CD4-positive, alpha-beta T cell treated with Interleukin-6 for 4 hours (primary cell): ENCODE measurements around the gene JAKMIP3.

Experiments used
- DNase-seq: peaks from one replicate; pipeline ENCODE4 v3.0.0-alpha.2; 2020; ENCODE audit warnings: mixed read lengths

Gene JAKMIP3

DNA sequence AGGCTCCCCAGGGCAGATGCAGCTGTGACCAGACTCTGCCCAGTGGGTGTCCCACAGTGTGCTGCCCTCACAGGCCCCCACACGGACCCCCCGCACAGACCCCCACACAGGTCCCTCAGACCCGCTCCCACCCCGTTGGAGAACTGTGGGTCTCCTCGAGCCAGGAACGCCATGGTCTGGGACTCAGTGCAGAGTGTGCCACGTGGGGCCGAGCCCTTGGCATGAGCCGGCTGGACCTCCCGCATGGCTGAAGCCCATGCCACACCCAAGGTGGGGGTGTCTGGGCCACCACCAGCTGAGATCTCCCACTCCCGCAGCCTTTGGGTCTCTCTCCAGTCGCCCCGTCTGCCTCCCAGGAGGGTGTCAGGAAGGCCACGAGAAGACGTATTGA lies 34.3 kb downstream of the JAKMIP3 start:
- DNase-seq = no peak

DNA sequence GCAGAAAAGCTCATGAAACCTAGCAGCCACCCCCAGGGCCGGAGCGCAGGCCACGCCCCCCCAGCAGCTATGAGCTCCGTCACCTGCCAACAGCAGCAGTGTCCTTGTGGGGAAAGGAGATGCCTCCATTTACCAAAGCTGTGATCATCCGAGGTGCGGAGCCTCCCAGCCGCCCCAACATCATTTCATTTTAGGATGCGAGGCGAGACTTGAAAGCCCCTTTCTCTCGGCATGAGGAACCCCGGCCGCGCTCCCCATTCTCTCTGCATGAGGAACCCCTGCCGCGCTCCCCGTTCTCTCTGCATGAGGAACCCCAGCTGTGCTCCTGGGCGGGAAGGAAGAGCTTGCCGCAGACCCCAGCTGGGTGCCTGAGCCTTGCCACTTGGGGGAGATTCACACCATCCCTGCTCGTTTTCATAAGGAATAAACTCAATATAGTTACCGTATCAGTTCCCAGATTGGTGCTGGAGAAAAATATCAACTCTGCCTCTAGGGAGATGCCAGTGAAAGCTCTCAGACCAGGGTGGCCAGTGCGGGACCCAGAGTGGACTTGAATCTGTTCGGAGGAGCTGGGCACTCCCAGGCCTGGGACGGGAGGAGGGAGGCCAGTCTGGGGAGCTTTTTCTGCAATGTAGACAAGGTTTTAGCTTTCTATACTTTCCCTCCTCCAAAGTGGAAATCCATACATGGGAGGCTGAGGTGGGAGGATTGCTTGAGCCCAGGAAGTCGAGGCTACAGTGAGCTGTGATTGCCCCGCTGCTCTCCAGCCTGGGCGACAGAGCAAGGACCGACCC lies 35.0 kb downstream of the JAKMIP3 start:
- DNase-seq = no peak

DNA sequence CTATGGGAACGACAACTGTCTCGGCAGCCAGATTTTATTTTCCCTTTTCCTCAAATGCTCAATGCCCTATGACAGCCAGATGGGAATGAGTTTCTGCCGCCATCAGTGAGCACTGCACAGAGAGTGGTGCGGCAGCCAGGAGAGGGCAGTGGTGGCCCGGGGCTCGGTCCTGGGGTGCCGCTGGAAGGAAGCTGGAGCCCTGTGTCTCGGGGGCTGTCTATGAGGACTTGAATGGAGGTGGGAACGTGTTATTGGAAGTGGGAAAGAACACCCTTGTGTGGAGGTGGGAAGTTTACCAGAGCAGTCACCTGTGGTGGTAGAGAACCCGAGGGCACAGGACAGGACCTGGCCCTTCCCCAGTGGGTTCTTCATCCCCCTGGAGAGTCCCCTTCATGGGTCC lies 35.8 kb downstream of the JAKMIP3 start:
- DNase-seq = no peak

DNA sequence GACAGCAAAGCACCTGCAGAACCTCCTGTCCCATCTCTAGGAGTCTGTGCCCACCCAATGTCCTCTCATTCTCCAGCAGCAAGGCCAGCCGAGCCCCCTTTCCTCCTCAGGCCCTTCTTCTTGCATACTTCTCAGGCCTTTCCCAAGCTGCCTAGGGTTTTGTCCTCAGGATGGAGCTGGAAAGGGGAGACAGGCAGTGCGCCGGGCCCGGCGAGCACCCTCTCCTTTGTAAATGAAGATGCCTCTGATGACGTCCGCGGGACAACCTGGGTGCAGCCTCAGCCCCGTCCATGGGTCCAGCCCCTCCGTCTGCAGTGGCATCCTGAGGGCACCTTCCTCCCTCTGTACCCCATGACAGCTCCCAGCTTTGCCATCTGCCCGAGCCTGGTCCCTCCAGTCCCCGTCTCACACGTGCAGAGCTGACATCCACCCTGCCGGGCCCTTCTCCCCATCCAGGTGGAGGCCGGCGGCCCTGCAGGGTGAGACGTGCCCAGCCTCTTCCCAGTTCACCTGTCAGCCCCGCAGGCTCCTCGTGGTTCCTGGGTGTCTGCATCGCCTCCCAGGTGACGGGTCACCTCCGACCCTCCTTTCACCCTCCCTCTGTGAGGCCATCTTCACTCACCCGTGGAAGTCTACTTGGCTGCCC lies 36.4 kb downstream of the JAKMIP3 start:
- no peak for DNase-seq

DNA sequence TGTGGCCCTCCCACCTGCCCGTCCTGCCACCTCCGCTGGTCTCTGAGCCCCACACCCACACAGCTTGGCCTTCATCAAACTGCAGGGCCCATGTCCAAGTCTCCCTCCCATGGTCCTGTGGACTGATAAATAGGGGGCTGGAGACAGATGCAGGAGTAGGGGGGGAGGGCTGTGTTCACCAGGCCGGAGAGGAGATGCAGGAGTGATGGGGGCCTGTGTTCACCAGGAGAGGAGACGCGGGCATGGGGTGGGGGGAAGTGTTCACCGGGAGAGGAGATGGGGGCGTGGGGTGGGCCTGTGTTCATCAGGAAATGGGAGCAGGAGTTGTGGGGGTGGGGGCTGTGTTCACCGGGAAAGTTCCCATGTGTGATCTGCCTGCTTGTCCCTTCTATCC lies 37.0 kb downstream of the JAKMIP3 start:
- no peak for DNase-seq

DNA sequence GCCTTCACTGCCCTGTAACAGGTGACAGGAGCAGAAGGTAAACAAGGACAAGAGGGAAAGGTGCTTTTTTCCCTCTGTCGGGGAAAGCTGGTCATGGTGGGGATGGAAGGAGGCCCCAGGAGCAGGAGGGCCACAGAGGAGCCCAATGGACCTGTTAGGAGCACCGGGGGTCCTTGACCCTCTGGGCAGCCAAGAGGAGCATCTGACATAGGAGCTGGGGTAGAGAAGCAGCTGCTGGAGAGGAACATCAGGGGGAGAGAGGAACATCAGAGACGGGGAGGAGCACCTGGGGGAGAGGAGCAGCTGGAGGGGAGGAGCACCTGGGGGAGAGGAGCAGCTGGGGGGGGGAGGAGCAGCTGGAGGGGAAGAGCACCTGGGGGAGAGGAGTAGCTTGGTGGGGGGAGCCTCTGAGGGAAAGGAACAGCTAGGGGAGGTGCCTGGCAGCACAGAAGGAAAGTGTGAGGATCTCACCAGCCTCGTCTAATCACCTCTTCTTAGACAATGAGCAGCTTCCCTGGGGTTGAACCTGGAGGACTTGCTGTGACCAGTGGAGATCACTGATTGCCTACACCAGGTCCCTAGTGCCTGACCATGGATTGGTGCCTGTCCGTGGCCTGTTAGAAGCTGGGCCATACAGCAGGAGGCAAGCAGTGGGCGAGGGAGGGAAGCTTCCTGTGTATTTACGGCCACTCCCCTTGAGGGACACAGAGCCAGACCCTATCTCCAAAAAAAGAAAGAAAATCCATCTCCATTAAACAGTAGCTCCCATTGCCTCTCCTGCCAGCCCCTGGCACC lies 37.6 kb downstream of the JAKMIP3 start:
- no peak for DNase-seq

DNA sequence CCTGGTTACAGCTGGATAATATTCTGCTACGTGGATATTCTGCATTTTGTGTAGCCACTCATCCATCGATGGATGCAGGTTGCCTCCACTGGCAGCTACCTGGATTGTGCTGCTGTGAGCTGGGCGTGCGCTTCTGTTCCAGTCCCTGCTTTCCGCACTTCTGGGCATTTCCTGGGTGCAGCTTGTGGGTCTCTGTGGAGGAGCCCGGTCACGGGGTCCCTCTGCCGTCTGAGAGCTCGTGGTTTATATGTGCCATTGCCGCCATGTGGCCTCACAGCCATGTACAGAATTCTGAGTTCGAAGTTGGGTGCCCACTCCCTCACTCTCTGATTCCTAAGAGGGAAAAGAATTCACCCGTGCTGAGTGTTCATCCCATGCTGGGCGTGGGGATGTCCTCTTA lies 38.3 kb downstream of the JAKMIP3 start:
- DNase-seq = no peak

DNA sequence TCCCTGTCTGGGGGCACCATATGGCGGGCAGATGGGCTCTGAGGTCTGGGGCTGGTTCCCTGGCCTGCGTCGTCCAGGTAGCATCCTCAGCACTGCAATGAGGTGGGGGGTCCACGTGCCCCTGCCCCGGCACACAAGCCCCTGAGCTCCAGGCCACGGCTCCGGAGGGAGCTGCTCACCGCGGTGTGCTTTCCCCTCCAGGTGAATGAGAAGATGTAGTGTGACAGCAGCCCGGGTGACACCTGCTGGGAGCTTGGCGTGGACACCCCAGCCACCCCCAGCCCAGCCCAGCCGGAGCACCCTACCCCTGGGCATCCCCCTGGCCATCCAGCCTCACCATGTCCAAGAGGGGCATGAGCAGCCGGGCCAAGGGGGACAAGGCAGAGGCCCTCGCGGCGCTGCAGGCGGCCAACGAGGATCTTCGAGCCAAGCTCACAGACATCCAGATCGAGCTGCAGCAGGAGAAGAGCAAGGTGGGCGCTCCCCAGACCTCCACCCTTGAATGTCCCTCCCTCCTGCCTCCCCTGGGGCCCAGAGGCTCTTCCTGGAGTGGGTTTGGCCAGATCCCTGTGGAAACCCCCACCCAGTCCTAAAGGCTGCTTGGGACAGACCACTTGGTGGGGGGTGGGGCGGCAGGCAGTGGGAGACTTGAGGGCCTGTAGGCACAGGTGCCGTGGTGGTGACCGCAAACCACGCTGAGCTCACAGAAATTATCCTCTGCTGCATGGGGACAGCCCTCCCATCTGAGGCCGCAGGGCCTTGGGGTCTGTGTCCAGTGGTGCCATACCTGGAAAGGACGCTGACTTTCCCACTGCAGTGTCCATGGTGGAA lies 38.9 kb downstream of the JAKMIP3 start:
- DNase-seq = no peak

DNA sequence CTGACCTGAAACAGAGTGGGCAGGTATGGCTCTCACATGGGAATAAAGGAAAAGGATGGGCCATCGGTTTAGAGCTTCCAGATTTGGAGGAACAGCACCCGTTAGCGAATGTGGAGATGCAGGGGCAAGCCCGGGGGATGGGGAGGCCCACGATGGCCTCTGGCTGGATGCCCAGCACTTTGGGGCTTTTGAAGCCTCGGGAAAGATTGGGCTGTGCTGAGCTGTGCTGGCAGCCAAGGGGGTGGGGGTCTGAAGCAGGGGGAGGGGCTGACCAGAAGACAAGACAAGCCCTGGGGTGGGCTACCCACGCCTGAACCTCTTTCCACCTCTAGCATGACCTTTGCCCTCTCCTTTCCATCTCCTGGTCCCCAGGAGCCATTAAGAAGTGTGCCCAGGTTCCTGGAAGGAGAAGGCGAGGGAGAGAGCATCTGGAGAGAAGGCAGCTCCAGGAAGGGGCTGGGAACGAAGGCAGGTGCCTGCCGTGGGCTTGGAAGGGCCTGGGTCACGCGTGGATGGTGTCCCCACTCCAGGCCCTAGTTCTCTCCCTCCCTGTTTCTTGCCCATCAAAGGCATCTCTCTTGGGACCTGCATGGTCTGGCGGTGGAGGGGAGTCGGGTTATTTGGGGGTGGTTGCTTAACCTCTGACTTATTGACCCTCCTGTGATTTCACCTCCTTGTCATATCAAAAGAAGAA lies 39.7 kb downstream of the JAKMIP3 start:
- no peak for DNase-seq

DNA sequence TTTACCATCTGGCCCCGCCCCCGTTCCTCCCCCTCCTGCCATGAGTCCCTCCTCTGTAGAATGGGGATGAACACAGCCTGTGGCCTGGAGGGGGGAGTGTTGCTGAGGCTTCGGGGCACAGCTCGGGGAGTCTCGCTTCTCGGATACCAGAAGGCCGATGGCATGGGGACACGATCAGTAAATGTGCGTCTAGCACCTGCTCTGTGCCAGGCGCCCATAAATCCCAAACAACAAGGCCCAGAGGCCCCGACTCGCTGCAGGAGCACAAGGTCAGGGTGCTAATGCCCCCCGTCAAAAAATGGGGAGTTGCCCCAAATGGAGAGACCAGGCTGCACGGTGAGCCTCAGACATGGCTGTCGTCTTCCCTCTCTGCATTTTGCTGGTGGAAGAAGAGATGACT lies 40.7 kb downstream of the JAKMIP3 start:
- no peak for DNase-seq

DNA sequence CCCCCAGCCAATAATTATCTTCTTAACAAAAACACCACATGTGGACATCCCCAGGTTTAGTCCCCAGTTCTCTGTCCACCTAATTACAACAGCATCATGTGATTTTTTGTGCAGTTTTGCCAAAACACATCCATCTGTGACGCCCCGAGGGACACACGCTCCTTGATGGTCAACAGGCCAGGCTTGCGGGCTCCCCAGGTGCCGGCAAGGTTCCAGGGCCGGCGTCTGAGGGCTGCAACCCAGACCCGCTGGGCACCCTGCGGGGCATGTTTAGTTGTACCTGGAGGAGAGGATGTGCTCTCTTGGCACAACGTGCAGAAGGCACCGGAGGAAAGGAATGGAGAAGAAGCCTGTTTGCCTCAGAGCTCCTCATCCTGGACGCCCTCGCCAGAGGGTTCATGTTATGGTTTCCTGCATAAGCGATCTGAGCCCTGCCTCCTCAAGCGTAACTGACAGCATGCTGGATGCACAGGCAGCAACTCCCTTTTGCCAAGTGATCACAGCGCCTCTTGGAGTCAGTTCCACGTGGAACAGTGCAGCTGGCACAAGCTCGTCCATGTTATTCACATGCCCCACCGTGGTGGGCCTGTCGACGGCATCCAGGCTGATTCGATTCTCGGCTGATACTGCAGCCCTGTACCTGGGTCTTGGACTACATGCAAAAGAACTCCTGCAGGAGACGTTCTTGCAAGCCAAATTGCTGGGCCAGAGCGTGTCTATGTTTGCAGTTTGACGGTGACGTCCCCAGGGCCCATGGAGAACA lies 41.6 kb downstream of the JAKMIP3 start:
- no peak for DNase-seq

DNA sequence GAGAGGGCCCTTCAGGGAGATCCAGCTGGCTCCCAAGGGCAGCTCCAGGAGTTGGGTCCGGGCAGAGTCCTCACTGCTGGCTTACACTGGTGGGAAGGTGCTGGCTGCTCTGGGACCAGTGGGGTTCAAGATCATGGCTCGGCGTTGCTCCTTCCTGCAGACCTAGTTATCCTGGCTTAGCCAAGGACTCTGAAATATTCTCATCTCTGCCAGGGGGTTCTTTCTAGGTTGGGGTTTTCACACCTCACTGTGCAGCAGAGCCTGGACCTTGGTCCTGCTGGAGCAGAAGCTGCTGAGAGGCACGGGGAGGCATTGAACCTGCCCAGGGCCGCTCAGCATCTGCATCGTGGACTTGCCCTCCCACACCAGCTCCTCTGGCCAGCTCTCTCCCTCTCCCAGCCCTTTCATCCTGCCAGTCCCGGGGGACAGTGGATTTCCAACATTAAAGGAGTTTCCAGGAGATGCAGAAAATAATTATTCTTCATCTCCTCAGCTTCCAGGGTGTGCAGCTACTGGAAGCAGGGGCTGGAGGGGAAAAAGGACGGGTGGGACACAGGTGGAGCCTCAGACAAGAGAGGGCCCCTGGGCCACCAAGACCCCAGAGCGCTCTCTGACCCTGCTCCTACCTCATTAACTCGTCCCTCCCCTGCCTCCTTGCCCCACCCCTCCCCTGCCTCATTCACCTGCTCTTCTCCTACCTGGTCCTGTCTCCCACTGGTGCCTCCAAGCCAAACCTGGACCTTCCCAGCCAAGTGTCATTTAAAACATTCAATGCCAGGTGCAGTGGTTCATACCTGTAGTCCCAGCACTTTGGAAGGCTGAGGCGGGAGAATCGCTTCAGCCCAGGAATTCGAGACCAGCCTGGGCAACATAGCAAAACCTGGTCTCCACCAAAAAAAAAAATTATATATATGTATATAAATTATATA lies 42.5 kb downstream of the JAKMIP3 start:
- DNase-seq = no peak

DNA sequence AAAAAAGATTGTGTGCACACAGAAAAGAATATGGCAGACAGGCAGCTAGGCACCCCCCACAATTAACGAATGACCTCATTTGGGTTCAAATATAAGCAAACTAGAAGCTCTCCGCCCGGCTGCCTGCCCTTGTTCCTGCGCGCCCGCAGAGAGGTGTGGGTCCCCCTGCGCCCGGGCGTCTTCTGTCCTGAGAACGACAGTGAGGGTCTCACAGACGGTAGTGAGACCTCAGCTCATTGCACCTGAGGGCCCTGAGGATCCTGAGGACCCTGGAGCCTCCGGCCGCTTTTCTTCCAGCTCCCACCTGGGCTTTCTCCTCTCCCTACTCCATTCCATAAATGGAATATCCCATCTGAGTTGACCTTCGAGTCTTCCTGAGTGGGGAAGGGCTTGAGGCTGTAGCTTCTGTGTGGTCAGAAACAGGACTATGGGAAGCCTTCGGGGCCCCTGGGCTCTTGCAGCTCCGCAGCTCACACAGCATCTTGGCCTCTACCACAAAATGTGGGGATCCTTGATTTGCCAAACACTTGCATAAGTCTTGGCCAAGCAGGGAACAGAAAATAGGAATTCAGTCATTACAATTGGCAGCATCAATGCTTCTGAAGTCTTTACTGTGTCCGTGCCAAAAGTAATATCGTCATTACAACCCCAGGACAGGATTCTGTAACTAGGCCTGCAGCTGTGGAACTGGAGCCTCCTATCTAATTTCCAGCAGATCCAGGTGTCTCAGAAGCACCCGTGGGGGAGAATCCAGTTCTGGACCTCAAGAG lies 43.8 kb downstream of the JAKMIP3 start:
- DNase-seq = no peak

DNA sequence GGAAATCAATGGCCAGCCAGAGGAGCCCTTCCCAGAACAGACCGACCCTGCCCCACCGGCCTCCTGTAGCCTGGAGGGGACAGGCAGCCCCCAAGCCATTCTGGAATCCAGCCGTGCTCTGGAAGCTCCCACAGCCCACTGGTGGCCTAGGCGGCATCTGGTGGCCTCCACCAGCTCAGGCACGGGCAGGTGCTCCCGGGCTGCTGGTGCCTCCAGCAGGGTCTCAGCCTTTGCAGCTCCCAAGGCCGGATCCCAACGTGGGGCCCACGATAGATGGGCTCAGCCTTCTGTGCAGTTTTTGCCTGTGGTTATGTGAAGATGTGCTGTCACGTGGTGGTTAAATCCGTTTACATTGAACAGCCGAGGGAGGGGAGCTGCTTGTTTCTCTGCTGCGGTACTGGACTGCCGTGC lies 44.4 kb downstream of the JAKMIP3 start:
- no peak for DNase-seq

DNA sequence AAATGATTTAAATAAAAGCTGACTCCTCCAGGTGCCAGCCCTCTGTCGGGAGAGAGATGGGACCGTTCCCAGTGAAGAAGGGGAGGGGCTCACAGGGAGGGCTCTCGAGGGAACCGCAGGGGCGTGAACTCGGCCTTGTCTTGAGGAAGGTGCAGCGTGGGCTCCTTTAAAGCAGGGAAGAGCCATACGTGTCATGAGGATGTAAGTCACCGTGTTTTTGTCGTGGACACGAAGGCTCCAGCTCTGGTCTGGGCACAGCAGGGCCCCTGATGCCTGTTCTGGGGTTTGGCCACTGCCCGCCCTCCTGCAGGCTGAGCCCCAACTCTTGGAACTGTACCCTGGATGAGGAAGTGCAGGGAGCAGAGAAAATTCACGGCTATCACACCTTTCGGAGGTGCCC lies 45.0 kb downstream of the JAKMIP3 start:
- DNase-seq = no peak

DNA sequence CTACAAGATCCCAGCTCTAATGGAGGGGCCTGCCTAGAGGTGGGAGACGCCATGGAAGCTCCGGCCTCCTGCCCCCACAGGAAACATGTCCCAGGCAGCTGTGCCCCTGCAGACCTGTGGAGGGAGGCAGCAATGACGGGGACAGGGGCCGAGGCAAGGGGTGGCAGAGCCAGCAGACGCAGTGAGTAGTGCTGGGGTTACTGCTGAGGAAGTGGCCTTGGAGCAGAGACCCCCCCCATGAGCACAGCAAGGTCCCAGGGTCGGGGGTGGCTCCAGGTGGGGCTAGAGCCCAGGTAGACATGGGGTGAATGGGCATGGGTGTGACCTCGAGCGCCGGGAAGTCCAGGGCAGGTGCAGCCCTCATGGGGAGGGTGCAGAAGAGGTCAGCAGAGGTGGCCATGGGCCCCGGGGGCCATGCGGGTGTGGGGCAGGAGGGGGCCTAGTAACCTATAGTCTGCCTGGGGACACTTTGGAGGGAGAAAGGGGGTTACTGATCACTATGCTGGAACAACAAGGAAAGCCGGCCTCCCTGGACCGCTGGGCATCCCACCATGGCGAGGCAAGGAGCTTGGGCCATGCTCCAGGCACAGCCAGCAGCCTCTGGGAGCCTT lies 45.5 kb downstream of the JAKMIP3 start:
- DNase-seq = no peak

DNA sequence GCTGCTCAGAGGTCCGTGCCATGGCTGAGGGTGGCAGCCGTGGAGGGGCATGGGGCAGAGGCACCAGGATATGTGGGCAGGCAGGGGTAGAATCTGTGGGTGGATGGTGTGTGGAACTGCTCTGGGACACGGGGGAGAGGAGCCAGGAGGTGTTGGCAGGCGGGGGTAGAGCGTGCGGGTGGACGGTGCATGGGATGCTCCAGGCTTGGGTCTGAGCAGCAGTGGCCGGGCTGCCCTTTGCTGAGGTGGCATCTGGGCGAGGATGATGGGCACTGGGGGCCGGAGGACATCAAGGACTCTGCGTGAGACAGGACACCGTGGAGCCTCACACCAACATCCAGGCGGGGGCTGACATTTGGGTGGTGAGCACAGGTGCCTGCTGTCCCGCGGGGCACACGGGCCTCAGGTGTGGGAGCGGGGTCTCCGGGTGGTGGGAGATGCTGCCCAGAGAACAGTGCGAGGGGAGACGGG lies 46.2 kb downstream of the JAKMIP3 start:
- no peak for DNase-seq

DNA sequence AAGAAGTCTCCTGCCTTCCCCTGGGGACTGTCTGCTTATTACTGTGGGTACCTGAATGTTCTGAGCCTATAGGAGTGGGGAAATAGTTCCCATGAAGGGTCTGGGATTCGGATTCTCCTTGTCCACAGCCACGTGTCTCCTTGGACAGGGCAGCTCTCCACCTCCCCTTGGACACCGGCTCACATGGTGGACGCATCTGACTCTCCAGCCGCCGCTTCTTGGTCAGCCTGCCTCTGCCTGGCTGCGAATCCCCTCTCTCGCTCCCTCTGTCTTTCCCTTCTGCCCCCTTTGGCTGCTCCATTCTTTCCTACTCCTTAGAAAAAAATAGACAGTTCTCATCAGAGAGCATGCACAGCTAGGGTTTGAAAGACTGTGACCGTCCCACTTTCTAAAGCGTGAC lies 46.9 kb downstream of the JAKMIP3 start:
- DNase-seq = no peak

DNA sequence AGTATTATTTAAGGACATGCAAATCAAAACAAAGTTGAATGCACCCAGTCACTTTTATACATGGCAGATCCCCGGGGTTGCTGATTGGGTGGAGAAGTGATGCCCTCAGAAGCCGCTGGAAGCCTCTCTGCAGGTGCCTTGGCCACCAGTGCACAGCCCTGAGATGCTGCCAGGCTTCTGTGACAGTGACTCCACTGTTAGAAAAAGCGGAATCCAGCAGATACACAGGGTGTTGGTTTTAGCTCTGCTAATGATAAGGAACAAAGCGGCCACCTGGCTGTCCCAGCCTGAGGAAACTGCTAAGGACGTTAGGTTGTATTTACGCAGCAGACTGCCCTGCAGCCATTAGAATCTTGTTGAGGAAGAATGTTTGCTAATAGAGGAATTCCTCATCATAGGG lies 47.5 kb downstream of the JAKMIP3 start:
- DNase-seq = no peak
